HG02943 (cell line): ENCODE results near the gene RASGRF1.

Experiments used
- ATAC-seq: cut with Tn5 transposase; IDR thresholded peaks from one replicate; pipeline ENCODE4 v1.9.1; 2021; ENCODE audit warnings: mild to moderate bottlenecking, low read depth, moderate library complexity; ENCODE audit not compliant: unreplicated experiment

The RASGRF1 gene

DNA sequence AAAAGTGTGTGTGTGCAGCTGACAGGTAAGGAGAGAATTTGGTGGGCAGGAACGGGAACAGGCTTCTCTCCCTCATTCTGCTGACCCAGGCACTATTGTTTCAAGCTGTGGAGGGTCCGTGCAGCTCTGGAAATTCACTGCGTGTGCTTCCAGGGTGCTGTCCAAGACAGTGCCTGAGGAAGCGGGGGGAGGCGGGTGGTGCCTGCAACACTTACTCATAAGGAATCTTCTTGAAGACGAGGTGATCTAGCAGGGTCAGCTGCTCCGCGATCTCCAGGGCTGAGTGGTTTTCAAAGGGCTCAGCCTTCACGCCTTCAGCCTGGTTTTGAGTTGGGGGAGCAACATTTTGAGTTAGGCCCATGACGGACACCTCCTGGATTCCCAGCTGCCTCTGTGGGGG is 99.1 kb downstream of the RASGRF1 start:
- no peak for ATAC-seq

DNA sequence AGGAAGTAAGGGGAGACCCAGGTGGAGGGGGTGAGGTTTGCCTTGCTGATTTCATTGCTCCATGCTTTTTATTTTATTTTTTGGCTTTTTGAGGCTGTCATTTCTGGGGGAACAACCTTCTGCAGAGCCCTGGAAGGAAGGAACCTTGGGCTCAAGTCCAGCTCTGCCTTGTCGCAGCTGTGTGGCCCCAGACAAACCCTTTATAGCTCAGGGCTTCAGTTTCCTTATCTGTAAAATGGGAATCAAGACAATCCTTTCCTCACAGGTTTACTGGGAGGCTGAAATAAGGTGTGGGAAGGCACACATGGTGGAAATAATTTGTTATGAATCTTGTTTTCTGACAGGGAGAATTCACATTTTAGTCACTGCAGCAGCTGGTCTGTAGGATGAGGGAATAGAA is 100.3 kb downstream of the RASGRF1 start:
- no peak for ATAC-seq

DNA sequence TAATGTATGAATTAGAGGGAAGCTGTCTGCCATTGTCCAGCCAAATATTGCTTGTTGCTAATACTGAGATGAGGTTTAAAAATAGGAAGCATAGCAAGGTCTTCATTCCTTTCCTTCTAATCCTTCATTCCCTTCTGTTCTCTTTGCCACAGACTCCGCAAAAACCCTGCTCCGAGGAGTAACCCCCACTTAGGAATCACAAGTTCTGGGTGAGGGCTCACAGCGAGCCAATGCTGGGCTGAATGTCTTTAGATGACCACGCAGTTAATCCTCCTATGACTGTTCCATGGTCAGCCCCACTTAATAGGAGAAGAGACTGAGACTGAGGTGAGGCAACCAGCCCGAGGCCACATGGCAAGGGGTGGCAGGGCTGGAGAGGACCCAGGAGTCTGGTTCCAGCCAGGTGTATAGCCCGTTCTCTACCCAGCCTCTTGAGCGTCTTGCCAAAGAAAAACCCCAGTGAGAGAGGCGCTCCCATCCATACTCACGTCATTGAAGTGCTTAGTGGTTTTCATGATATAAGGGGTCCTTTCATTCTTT is 100.8 kb downstream of the RASGRF1 start:
- ATAC-seq = no peak

DNA sequence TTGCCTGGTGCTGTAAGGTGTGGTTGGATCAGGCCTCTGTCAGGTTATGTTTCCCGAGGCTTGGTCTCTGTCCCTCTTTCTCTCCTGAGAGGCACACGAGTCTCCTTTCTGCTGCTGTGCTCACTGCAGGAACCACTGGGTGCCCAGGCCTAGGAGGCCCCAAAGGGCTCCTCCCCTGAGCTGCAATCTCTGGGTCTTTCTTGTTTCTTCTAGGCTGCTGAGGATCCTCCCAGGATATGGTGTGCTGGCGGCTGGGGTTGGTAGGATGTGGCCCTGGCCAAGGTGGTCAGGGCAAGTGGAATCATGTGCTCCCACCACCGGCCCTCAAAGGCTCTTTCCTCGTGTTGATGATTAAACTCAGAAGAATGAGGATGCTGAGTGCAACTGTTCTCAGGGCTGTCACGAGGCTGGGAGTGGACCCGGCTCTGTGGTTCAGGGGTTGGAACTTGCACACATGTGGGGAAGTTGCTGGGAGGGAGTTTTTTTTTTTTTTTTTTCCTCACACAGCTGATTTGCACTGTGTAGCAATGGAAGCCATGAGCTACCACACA is 102.1 kb downstream of the RASGRF1 start:
- ATAC-seq = no peak

DNA sequence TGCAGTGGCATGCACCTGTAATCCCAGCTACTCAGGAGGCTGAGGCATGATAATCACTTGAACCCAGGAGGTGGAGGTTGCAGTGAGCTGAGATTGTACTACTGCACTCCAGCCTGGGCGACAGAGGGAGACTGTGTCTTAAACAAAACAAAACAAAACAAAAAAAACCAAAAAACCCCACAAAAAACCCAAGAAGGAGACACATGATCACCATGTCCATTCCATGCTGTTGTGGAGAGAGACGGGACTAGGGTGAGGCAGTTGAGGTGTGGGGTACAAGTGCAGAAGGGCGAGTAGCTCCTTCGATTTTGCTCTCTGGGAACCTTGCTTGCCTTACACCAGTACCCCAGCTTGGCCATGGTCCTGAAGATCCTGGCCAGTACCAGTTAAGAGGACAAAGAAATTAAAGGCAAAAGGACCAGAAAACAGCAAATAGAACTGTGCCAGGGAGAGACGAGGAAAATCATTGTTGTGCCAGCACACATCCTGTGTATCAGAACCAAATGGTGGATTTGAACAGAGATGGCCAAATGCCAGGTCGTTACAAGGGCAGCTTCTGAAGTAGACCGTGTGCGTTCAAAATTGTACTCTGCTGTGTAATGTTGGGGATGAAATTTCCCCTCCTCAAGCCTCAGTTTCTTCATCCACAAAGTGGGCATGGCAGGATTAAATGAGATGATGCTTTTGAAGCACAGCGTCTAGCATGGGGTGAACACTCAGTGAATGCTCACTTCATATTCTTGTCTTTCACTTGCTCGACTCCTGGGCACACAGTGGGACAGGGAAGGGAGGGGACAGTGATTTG is 102.8 kb downstream of the RASGRF1 start:
- no peak for ATAC-seq

DNA sequence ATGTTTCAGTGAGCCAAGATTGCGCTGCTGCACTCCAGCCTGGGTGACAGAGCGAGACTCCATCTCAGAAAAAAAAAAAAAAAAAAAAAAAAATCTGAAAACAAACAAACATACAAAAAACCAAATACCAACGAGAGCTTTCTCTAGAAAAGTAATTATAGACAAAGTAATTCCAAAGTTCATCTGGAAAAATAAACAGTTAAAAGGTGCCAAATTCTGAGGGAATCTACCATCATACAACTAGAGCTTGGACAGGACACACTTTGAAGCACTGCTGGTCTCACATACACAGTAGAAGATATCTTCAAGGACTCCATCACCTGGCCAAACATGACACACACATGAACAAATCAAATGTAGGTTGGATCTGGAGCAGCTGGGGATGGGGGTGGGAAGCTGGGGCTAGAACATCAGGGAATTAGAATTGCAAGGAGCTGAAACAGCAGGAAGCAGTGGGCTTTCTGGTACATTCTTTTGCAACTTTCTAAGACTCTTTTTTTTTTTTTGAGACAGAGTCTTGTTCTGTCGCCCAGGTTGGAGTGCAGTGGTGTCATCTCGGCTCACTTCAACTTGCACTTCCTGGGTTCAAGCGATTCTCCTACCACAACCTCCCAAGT is 104.6 kb downstream of the RASGRF1 start:
- no peak for ATAC-seq

DNA sequence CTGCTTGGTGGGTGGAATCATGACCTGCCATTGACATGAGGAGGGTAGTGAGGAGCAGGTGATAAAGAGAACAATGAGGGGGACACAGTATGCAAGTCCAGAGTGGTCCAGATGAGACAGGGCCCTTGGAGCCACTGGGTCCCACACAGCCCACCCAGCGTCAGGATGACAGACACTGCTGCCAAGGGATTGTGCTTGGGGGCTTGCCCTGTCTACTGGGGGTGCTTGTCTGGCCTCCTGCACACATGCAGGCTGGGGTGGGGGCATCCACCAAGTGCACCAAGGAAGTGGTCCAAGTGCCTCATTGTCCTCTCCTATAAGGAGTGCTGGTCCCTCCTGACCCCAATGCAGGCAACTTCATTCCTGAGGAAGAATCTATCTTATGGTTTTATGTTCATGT is 106.5 kb downstream of the RASGRF1 start:
- no peak for ATAC-seq

DNA sequence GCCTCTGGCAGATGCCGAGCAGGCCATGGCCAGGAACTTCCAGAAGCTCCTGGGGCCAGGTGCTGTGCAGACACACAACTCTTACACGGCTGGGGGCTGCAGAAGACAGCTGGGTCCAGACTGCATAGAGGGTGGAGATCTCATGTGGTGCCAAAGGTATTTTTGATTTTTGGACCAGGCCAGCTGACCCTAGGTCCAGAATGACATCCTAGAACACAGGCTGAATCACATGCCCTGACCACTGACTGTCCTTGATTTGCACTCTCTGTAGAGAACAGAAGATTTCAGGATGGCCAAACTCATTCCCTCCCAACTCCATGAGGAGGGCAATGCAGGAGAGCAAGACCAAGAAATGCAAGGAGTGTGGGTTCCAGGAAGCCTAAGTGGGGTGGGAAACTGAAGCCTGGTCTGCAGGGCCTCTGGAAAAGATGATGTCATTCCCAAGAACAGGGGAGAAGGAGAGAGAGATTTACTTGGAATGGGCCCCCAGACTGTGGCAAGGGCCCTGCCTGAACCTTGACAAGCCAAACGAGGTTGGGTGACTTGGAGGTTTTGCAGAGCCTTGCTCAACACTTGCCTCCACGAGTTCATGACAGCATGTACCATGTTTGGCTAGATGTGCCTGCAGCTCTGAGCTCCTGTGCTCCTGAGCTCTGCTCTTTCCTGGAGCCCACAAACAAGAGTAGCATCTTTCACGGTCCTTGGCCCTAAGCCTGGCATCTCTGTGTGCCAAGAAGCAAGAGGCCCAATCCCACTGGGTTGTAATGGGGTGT is 107.2 kb downstream of the RASGRF1 start:
- no peak for ATAC-seq

DNA sequence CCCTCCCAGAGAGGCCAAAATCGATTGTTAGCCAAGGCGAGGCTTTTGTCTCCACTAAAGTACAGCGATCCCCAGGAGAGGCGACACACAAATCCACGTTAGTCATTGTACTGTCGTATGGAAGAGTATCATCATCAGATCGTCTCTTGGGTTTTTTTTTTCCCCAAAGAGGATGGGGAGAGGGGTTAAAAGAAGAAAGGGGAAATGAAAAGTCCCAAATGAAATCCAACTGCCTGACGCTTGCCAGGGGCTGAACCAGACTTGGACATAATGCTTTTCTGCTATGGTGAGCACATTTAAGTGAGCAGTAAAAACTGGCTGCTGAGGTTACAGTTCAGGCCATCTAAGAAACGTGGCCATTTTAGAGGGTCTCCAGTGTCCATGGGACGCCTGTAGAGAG is 107.8 kb downstream of the RASGRF1 start:
- ATAC-seq = no peak

DNA sequence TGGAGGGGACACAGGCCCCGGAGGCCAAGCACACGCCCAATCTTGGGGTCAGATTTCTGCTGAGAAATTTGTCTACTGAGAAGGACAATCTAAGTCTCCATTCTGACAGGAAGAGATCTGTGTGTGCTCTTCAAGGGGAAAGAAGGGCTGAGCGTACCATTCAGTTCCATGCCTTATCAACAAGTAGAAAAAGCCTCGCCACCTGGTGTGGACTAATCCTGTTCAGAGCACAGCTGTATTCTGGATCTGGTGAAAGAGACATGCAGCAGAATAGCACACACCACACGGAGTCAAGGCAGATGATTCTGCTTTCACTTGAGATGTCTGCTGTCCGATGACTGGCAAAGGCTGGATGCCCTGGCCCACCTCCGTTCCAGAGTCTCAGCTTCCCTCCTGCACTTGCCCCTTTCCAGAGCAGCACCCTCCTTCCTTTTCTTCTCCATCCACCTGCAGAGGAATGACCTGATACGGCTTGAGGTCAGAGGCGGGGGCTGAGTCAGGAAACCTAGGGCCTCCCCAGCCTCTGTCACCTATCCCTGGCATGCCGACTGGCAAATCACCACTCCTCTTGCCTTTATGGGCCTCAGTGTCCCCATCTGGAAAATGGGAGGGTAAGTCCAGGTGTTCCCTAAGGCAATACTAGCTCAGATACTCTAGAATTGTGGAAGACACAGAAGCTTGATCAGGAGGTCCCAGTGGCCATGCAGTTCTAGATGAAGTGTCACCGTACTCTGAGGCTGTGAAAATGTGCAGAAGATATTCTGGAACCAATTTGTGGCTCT is 108.9 kb downstream of the RASGRF1 start:
- no peak for ATAC-seq

DNA sequence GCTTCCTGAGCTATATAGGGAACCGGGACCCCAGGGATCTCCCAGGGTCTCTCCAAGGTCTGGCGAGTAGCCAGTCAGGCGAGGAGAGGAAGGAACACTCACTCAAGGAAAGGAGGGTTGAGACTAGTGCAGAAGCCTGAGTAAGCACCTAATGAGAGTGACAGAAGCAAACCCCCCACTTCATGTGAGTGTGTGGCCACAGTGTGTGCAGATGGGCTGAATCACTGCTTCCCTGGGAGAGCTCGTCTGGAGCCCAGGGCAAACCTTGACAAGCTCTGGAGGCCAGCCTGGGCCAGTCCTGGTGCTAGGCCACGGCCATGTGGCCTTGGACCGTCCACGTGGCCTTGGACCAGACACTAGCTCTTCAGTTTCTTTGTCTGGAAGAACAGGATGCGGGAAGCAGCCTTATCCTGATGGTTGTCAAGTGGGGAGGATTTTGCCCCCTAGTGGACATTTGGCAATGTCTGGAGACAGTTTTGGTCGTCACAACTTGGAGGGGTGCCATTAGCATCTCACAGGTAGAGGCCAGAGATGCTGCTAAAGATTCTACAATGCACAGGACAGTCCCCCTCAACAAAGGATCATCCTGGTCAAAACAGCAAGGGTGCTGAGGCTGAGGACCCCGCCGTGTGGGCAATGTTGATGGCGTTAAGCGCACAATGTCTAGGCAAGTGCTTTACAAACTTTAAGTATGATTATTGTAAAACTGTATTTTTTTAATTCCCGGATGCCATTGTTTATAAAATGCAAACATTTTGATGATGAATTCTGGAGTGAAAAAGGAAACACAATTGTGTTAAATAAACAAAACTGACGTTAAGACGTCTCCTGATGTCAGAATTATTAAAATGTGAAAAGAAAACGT is 110.9 kb downstream of the RASGRF1 start:
- ATAC-seq = no peak

DNA sequence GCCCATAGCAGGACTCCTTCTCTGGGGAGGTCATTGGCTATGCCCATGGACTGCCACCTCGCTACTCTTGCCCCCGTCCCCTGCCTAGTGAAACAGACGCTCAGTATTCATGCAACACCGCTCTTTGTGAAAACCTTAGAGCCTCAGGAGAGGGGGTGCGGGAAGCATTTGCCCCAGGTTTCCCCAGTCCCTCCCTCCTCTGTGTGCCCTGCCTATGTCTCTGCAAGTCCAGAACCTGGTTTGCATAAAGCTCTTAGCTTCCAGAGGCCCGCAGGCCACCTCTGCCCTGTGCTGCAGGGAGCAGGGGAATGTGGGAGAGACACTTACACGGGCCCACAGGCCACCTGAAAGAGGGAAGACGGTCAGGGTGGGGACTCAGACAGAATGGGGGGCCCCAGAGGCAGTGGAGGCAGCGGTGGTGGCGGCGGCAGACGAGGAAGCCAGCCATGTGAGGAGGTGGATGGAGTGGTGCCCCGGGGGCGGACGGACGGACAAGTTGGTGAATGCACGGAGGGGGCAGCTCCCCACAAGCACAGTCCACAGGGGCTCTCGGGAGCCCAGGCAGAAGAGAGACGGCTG is 111.9 kb downstream of the RASGRF1 start:
- ATAC-seq = no peak

DNA sequence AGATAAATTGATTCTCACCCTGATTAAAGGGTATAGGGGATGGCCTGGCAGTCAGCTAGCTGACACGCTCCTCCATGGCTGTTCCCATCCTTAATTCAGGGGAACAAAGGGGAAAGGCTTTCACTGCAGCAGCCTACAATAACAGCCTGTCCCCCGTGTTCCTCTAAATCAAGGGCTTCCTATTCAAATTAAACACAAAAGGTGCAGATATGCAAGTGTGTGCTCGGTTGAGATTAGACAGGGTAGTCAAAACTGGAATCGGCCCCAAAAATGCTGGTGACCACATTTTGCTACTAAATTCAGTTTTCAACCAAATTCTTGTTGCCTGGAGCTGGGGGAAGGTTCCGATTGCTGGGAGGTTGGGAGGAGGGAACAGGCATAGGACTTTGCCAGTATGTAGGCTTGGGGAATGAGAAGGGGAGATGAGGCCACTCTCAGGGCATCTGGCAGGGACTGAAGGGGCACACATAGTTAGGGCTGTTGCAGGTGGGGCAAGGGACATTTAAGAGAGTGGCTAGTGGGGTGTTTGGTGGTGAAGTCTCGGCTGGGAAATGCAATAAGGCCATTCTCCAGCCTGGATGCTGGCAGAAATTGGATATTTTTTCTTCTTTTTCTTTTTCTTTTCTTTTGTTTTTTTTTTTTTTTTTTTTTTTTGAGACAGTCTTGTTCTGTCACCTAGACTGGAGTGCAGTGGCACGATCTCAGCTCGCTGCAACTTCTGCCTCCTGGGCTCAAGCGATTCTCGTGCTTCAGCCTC is 112.8 kb downstream of the RASGRF1 start:
- peak; percentile 16 for ATAC-seq

DNA sequence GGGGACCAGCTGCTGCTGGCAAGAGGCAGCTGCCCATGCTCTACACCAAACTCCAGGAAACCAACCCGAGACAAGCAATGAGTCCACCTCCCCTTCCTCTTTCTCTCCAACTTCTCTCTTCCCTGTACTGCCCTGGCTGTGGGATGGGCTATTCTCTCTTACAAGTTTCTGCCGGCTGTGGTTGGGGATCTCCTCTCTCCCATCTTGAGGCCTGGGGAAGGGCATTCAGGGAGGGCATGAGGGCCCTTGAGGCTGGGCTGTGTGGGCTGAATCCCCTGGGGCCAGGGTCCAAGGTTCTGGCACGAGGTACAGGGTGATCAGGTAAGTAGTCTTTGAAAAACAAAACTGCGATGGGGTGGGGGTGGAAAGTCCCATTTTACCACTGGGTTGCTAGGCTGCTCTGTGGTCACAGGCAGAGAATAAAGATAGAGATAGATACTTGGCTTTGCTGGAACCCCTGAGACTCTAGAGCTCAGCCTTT is 113.4 kb downstream of the RASGRF1 start:
- ATAC-seq = peak; percentile 56

DNA sequence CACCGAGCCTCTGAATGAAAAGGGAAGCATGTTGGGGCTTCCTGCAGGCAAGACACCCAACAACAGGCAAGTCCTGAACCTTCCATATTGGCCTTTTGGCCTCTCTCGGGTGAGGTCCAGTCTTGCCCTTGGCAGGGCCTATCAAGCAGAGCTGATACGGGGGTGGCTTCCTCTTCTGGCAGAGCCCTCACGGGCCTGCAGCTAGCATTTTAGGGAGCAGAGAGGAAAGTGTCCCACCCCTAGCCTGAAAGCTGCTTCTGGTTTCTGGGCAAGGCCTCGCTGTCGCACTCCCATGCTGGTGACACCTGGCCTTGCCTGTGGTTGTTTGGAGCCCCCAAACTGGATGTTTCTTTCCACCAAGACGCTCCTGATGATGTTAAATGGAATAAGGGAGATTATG is 113.9 kb downstream of the RASGRF1 start:
- ATAC-seq = no peak

DNA sequence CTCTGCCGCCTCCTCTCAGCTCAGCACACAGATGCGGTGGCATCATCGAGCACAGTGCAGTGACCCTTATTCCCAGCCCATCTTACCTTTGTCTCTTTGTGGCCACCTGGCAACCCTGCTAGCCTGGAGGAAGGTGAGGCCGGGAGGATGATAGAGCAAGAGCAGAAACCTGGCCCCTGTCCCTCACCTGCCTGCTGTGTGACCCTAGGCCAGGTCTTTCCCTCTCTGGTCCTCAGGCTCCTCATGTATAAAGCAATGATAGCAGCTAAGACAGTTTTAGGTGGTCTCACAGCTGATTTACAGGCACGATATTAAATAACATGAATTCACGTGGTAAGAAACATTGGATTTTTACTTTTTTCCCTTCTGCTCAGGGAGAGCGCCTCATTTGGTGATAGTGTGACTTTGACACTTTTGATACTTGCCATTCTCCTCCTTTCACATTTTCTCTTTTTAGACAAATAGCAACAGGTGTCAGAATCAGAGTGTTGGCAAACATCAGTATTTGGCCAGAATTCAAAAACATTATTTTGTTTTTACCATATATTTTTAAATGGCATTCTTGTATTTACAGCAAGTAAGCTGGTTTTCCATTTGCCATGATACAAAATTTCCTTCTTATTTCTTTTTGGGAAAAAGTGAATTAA is 116.2 kb downstream of the RASGRF1 start:
- ATAC-seq = no peak

DNA sequence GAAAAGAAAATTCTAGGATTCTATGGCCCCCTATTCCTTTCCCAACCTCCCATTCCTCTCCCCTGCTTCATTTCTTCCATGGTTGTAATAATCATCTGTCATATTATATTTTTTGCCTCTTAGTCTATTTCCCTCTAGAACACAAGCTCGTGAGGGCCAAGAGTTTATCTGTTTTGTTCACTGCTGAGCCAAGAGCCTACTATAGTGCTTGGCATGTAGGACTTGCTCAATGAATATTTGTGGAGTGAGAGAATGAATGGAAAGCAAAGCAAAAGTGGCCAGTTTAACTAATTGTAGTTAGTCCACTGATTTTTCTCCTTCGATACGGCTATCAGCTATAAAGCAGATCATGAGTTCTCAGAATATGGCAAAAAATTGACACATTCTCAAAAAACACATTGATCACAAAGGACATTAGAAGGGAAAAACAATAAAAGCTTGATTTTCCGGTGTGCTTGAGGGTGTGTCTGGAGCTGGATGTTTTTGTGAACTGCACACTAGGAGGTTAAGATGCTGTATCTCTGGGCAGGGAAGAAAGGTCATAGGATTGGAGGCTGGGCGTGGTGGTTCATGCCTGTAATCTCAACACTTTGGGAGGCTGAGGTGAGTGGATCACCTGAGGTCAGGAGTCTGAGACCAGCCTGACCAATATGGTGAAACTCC is 120.8 kb downstream of the RASGRF1 start:
- no peak for ATAC-seq
